GM18517 (cell line): ENCODE measurements around the gene SETD1B.
"Not testable (repeated sequence)": the region's sequence is repeated elsewhere in the genome, so short reads cannot be mapped to it uniquely, and the experiment has no call there.

Experiments used
- ATAC-seq: cut with Tn5 transposase; IDR thresholded peaks from one replicate; pipeline ENCODE4 v1.9.1; 2021; ENCODE audit warnings: mild to moderate bottlenecking, moderate library complexity; ENCODE audit not compliant: unreplicated experiment

SETD1B gene

GRCh38 chr12:121803861-121804416, at the start of gene SETD1B:
Gene SETD1B (plus strand): TSS chr12:121804009. CDS start chr12:121804738, 729 bp downstream.
- ATAC-seq, result no peak

DNA sequence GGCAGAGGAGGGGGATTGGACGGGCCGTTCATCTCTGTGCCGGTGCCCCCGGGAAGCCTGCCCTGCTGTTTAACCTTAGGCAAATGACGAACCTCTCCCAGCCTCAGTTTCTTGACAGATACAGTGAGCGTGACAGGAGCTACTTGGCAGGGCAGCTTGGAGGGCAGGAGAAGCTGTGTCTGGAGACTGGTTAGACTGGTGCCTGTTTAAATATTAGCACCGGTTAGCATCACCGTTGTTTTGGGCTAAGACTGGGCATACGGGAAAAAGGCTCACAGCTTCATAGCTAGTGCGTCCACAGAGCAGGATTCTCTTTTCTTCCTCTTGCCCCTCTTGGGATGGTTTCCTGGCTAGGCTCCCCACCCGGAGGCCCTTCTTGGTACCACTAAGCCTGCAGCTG, 49.0 kb upstream of the SETD1B start:
- no peak for ATAC-seq

- ATAC-seq, result no peak
Observed at GRCh38 chr12:121755591-121755990, 48.2 kb upstream of the SETD1B start.

- ATAC-seq, result not testable (repeated sequence)
Observed at GRCh38 chr12:121758536-121758935, 45.3 kb upstream of the SETD1B start.

- ATAC-seq, result no peak
Observed at GRCh38 chr12:121762269-121762668, 41.5 kb upstream of the SETD1B start.

DNA sequence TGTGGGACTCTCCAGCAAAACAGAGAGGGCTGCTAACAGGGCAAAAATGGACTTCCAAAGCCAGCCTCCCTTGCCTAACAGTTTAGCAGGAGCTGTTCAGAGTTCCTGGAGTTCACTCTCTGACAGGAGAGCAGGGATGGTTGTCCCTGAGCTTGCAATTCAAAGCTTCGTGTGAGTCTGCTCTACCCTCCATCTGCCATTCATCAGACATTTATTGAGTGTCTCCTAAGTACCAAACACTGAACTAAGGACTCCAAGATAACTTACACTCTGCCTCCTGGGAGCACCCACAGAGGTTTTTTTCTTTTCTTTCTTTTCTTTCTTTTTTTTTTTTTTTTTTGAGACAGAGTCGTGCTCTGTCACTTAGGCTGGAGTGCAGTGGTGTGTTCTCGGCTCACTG, 39.0 kb upstream of the SETD1B start:
- no peak for ATAC-seq

- ATAC-seq, result no peak
Observed at GRCh38 chr12:121765573-121765972, 38.2 kb upstream of the SETD1B start.

DNA sequence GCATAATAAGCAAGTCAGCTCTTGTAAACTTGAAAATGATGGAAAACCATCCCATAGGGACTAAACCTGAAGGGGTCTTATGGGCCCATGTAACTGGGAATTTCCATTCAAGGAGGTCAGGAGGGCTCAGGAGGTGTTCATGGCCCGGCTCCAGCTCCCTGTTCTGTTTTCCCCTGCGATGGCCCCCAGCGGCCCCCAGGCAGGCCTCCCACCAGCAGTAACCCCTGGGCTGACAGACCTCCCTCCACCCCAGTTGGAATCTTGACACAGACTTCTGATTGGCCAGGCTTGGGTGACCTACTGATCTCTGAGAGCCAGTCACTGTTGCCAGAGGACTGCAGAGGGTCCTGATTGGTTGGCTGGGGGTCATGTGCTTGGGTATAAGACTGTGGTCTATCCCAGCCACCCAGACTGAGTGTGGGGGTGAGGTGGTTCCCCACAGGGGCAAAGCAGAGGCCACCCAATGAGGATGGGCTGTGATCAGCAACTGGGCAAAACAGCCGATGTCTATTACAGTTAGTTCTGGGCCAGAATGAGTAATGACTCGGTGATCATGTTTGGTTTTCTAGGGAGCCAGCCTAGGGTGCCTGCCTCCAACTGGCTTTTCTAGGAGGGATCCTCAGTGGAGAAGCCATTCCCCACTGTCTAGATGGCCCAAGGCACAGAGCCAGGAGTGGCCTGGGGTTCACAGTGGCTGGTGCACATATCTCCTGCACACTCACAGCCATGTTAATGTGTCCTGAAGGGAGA, 37.3 kb upstream of the SETD1B start:
- no peak for ATAC-seq

GRCh38 chr12:121767525-121768016, 36.2 kb upstream of the SETD1B start:
- no peak for ATAC-seq

- no peak for ATAC-seq
Observed at GRCh38 chr12:121769297-121769830, 34.4 kb upstream of the SETD1B start.

GRCh38 chr12:121769831-121770301, 33.9 kb upstream of the SETD1B start:
- no peak for ATAC-seq

GRCh38 chr12:121770388-121770787, 33.4 kb upstream of the SETD1B start:
- ATAC-seq, result no peak

DNA sequence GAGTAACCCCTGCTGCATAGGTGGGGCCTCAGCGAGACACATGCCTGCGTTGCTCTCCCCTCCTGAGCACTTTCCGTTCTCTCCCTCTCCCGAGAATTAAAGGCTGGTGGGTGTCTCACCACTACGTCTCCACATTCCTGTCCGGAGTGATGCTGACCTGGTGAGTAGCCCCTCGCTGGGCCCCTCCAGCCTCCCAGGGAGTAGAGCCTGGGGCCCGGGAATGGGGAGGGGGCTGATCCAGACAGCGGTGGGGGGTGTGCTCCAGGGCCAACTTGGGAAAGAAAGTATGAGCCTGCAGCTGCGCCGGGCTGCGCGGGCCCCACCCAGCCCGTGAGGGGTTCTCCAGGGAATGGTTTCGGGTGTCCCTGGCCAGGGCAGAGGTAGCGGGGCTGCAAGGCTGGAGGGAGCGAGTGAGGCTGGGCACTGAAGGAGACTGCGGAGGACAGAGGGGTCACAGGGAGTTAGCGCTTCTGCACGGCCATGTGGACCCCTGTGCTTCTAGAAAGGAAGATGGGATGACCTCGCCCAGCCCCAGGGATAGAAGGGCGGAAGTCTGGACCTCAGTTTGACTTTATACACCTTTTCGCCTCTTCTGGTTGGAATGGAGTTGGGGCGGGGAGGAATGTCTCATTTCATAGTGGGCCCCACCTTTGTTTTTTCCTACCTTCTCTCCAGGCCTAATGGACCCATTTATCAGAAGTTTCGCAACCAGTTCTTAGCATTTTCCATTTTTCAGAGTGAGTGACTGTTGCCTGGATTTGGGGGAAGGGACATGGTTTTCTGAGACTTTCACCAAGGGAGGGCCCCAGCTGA, 32.8 kb upstream of the SETD1B start:
- ATAC-seq, result no peak

DNA sequence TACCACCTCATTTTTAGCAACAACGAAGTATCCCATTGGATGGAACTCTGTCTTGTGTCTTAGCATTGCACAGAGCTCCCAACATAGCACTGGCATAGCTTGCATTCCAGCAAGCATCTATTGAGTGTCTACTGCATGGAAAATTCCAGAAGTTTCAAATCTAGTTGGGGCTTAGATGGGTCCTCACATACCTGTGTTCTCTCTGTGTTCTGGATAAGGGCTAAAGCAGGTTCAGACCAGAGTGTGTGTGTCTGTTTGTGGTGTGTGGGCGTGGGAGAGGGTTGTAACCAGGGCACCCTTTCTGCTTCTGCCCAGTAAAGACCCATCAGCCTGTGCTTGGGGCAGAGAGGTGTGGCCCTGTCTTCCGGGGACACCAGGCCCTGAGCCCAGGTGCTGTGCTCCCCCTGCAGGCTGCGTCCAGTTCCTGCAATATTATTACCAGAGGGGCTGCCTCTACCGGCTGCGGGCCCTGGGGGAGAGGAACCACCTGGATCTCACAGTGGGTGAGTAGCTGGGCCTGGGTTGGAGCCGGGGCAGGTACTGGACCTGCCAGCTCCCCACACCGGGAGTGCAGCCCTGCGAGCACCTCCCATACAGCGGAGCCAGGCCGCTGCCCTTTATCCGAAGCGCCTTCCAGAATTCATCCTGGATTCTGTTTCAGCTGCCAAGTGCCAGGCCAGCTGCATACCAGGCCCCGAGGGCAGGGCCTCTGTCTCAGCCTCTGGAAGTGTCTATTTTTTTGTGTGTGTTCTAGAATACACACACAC, 30.6 kb upstream of the SETD1B start:
- no peak for ATAC-seq

DNA sequence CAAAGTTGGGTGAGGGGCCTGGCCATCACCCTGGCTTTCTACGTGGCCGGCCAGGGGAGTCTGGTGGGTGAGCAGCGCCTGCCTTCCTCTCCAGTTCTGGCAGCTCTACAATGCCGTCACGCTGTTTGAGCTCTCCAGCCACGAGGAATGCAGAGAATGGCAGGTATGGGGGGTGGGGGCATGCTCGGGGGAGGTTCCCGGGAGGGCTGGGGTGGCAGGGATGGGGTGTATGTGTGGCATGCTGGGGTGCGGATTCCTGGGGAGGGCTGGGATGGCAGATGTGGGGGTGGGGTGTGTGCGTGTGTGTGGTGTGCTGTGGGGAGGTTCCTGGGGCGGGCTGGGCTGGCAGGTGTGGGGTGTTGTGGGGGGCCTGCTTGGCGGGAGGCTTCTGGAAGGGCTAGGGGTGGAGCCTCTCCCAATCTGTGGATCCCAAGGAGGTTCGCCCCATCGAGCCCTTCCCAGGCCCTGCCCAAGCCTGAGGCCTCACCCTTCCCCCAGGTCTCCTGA, 28.8 kb upstream of the SETD1B start:
- ATAC-seq, result no peak

- no peak for ATAC-seq
Observed at GRCh38 chr12:121775501-121775900, 28.3 kb upstream of the SETD1B start.

DNA sequence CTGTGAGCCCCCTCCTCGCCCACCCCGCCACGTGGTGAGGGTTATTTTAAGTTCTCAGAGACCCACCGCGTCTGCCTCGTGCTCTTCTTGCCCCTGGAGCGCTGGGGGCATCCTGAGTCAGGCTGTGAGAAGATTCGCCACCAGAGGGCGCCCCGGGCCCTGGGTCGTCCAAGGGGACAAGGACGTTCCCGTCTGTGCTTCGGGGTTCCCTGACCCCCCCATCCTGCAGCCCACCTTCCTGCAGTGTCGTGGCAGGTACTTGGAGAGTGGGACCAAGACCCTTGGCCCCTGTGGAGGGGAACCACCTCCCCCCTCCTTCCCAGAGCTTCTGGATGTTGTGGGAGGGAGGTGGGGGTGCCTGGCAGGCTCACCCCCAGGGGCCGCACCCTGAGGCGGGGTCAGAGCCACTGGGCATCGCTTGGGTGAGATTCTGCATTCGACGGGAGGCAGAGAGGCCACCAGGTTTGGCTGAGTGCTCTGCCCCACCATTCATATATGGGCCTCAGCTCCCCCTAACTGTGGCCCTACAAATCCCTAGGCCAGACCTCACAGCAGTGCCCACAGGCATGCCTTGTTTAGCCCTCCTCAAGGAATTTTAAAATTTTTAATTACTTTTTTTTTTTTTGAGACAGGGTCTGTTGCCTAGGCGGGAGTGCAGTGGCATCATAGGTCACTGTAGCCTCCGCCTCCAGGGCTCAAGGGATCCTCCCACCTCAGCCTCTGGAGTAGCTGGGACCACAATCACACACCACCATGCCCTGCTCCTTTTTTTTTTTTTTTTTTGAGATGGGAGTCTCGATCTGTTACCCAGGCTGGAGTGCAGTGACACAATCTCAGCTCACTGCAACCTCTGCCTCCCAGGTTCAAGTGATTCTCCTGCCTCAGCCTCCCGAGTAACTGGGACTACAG, 27.4 kb upstream of the SETD1B start:
- ATAC-seq, result no peak

- ATAC-seq, result no peak
Observed at GRCh38 chr12:121778567-121779421, 25.0 kb upstream of the SETD1B start.
